CD4-positive, alpha-beta T cell treated with Interleukin-12 subunit alpha and Interleukin-12 subunit beta, for 1 hour (primary cell): ENCODE data around the gene RNF182.
"Not testable (repeated sequence)": the region's sequence is repeated elsewhere in the genome, so short reads cannot be mapped to it uniquely, and the experiment has no call there.

ENCODE experiments used
- DNase-seq: peaks from one replicate; pipeline ENCODE4 v3.0.0-alpha.2; 2020

Gene RNF182, protein sequence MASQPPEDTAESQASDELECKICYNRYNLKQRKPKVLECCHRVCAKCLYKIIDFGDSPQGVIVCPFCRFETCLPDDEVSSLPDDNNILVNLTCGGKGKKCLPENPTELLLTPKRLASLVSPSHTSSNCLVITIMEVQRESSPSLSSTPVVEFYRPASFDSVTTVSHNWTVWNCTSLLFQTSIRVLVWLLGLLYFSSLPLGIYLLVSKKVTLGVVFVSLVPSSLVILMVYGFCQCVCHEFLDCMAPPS

GRCh38 chr6:13924949-13925881 is at the start of gene RNF182:
Gene RNF182 (plus strand): TSS chr6:13924952. CDS start chr6:13977120, 52,168 bp downstream.
- DNase-seq, result no peak

DNA sequence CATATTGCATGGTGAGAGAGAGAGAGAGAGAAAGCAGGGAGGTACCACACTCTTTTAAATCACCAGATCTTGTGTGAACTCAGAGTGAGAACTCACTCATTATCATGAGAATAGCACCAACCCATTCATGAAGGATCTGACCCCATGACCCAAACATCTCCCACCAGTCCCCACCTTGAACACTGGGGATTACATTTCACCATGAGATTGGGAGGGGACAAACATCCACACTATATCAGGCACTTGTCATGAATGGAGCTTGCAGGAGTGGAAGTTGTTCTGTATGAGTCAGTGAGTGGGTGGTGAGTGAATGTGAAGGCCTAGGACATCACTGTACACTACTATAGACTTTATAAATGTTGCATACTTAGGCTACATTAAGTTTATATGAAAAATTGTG is 47.7 kb upstream of the RNF182 start:
- DNase-seq, result no peak

DNA sequence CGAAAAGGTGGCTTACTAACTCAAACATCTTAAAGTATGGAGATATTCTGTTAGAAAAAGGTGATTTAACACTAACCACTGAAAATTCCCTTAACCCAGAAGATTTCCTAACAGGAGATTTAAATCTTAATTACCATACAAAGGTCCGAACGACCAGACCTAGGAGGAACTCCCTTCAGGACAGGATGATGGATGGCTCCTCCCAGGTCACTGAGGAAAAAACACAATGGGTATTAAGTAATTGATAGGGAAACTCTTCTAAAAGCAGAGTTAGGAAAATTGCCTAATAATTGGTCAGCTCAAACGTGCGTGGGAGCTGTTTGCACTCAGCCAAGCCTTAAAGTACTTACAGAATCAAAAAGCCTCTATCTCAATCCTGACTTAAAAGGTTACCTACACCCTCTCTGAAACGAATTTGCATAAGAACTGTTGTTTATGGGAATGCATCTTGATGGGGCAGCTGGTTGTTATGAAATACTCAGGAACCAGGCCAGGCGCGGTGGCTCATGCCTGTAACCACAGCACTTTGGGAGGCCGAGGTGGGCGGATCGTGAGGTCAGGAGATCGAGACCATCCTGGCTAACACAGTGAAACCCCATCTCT is 44.6 kb upstream of the RNF182 start:
- DNase-seq, result not testable (repeated sequence)

DNA sequence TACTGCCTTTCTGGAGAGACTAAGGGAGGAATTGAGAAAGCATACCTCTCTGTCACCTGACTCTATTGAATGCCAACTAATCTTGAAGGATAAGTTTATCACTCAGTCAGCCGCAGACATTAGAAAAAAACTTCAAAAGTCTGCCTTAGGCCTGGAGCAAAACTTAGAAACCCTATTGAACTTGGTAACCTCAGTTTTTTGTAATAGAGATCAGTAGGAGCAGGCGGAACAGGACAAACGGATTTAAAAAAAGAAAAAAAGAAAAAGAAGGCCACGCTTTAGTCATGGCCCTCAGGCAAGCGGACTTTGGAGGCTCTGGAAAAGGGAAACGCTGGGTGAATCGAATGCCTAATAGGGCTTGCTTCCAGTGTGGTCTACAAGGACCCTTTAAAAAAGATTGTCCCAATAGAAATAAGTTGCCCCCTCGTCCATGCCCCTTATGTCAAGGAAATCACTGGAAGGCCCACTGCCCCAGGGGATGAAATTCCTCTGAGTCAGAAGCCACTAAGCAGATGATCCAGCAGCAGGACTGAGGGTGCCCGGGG is 43.1 kb upstream of the RNF182 start:
- DNase-seq, result no peak

DNA sequence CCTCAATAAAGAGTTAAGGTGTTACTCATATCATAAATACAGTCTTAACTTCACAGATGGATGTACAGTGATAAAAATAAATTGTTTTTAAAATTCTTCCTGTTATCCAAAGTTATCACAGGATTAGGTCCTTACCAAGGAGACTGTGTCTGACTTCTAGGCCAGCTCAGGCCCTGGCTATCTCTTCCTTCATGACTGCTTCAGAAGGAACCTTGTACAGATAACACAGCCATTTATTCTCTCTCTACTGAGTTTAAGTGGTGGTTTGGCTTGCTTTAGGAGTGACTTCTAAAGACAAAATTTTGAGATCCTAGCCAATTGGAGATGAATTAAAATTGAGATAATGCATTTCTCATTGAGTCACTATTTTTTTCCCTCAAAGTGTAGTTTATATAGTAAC is 40.8 kb upstream of the RNF182 start:
- no peak for DNase-seq

DNA sequence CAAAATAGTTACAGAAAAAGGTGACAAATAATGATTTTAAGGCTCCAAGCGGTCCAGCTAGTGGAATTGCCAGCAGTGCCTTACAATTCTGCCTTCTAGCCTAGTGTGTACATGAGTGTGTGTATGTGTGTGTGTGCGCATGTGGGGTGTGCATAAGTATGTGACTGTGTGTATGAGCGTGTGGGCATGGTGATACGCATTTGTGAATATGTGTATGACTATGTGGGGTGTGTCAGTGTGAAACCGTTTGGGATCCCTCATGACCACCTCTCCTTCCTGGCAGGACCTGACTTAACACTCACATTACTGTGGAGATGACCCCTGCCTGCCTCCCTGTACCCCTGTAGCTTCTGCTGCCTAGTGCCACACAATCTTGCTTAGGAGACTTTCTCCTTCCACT is 40.4 kb upstream of the RNF182 start:
- no peak for DNase-seq

- DNase-seq, result no peak
These were observed 39.2 kb upstream of the RNF182 start for GRCh38 chr6:13885601-13886000.

DNA sequence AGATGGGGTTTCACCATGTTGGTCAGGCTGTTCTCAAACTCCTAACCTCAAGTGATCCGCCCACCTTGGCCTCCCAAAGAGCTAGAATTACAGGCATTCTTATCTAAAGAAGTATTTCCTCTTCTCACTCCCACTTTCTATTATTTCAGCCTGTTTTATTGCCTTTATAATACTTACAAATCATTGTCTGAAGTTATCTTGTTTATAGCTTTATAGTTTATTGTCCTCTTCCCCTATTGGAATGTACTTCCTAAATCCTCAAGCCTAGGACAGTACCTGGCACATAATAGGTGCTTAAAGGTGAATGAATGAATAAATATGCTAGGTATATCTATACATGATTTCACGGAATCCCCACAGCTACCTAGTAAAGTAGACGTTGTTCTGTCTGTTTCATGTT is 37.8 kb upstream of the RNF182 start:
- DNase-seq, result no peak

GRCh38 chr6:13892017-13892645 is 32.6 kb upstream of the RNF182 start:
- no peak for DNase-seq

- DNase-seq, result no peak
These were observed 21.8 kb upstream of the RNF182 start for GRCh38 chr6:13902922-13903321.

DNA sequence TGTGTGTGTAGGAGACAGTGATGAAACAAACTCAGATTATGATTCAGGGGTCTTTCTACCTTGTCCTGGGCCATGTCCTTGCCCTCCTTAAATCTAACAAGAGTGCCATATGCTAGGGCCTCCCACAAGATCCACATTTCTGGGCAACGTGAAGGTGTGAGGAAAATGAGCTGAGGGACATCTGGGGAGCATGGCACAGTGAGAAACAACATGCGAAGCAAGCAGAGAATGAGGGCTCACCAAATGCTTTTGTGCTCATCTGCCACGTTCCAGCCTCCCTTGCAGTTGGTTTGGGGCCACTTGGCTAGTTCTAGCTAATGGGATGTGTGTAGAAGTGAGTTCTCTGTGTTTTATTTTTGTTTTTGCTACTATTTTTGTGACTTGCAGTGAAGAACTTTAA is 21.4 kb upstream of the RNF182 start:
- DNase-seq, result no peak

- no peak for DNase-seq
These were observed 17.8 kb upstream of the RNF182 start for GRCh38 chr6:13907001-13907350.

DNA sequence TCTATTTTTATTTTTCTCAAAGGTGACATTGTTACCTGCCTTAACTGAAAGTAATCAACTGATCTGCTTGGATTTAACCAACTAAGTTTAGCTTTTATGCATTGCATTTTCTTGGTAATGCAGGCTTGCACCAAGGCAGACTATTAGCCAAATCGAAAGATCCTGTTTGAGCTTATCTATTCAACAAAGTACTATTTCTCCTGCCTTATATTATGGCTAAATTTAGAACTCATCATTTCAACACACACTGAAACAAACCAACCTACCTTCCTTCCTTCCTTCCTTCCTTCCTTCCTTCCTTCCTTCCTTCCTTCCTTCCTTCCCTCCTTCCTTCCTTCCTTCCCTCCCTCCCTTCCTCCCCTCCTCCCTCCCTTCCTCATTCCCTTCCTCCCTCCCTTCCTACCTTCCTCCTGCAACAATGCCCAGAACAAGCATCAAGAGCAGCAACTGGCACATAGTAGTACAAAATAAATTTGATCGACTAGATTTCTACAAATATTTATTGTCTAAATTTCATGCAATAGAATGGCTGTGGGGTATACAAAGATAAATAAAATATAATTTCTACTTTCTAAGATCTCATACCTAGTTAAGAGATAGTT is 17.0 kb upstream of the RNF182 start:
- DNase-seq, result no peak

- peak; percentile 70 for DNase-seq
These were observed 15.8 kb upstream of the RNF182 start for GRCh38 chr6:13908955-13909381.

DNA sequence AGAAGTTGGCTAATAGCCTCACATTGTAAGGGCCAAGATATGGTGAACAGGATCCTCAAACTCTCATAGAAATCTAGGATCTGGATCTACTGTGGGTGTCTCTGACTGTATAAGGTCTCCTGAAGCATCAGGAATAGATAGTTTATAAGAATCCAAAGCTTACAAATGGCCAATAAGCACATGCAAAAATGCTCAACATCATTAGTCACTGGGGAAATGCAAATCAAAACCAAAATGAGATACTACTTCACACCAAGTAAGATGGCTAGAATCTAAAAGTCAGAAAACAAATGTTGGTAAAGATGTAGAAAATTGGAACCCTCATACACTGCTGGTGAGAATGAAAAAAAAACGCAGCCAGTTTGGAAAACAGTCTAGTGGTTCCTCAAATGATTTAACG is 14.3 kb upstream of the RNF182 start:
- no peak for DNase-seq

DNA sequence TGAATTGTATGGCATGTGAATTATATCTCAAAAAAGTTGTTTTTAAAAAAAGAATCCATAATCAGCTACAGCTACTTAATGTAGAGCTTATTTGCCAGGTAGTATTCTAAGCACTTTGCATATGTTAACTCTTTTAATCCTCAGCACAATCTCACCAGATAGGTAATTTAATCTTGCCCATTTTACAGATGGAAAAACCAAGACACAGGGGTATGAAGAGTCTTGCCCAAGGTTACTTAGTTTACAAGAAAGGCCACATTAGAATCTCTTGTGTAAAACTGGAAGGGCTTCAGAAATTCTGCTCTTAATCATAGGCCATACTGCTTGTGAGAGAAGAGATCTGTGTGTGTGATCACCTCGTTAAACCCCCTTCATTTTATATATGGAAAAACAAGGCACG is 13.4 kb upstream of the RNF182 start:
- DNase-seq, result no peak

DNA sequence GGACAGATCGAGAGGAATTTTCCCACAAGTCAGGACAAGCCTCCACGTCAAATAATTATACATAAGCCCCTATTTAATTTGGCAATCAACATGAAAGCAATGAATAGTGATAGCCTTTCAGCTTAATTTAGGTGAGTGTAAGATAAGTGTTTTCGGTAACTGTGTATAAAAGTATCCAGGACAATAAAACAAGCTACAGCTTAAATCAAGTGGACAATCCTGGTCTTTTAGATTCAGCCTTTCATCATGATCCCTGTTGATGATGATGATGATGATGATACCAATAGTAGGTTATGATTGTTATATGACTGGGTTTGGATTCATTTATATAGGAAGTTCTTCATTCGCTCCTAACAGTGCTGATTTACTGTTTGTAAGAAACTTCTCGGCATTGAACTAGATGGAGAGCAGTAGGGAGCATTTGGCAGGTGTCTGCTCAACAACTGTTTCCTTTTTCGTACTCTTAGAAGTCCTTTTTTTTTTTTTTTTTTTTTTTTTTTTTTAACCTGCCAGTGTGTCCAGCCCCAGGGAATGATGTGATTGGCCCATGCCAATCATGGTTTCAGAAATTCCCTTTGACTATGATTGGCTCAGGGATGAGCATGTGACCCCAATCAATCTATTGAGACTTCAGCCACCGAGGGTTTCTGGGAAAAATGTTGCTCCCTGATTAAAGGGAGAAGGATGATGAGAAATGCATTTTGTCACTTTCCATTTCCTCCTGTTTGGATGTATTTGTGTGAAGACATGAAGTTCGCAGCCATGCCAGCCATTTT is 11.3 kb upstream of the RNF182 start:
- DNase-seq, result no peak

DNA sequence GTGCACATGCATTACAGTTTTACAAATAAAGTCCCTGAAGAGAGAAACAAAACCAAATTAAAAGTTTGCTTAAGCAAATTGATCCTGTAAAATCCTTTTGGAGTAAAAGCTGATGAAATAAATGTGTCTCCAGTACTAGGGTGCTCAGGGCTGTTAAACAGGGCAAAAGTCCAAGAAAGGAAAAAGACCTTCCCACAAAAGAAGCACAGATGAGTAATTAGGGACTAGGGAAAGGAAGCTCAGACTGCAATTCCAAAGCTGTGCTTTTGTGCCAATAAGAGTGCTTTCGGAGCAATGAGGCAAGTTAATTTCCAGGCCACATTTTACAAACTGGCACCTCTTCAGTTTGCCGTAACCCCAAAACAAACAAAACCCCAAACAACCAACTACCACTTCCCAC is 10.4 kb upstream of the RNF182 start:
- DNase-seq, result no peak

GRCh38 chr6:13915561-13916229 is 9.1 kb upstream of the RNF182 start:
- DNase-seq, result no peak

- no peak for DNase-seq
These were observed 8.4 kb upstream of the RNF182 start for GRCh38 chr6:13916230-13916944.

GRCh38 chr6:13917141-13917540 is 7.6 kb upstream of the RNF182 start:
- DNase-seq, result no peak
